GM12878 (cell line): ENCODE measurements around the gene TEX13B. TPM values are rescaled to one million over a fixed set of nuclear protein-coding genes. Genes with fewer than 3 reads are reported as not detected.

Source experiments
- ATAC-seq: fragments of 200-7000 bp; cut with Tn5 transposase; 3 replicates; pipeline ENCODE4 v1.9.1; 2020; ENCODE audit warnings: mild to moderate bottlenecking, moderate library complexity
- BruUV-seq: library from RNA; stranded (reverse); fragments of 400-500 nt; replicated peaks from 2 replicates; lab custom pipeline; 2021; lab: Mats Ljungman, UMichigan
- CTCF ChIA-PET: fragments of 300-600 bp; sonication (Branson Sonifier 250); formaldehyde crosslinking; extraction: SDS; loops from one replicate; lab custom pipeline; 2021; ENCODE audit warnings: inconsistent platforms; lab: Yijun Ruan, JAX
- POLR2A ChIA-PET: fragments of 350-600 bp; formaldehyde crosslinking; extraction: SDS; loops from one replicate; lab custom pipeline; 2021; ENCODE audit warnings: inconsistent platforms; lab: Charles Lee
- RAD21 ChIA-PET: fragments of 300-600 bp; sonication (Branson Sonifier 250); formaldehyde crosslinking; loops from one replicate; lab custom pipeline; 2023; ENCODE audit warnings: antibody characterized with exemption; ENCODE audit not compliant: unreplicated experiment; lab: Charles Lee
- SMC1A ChIA-PET: fragments of 300-600 bp; sonication (Branson Sonifier 250); formaldehyde crosslinking; loops from one replicate; lab custom pipeline; 2023; ENCODE audit not compliant: unreplicated experiment, uncharacterized antibody; lab: Charles Lee
- DNase-seq: peaks from one replicate; pipeline ENCODE4 v3.0.0-alpha.2; 2011; ENCODE audit warnings: low read depth, low spot score
- FAIRE-seq: peaks from 3 replicates; lab custom pipeline; 2011; peaks lifted over from hg19 to GRCh38; lab: Jason Lieb, UNC
- H2AFZ ChIP-seq: 2 replicates; pipeline ENCODE4 v1.6.0; 2011; ENCODE audit warnings: low read depth, low read length, control low read depth; ENCODE audit not compliant: control insufficient read depth
- H3K27ac ChIP-seq: 2 replicates; pipeline ENCODE4 v1.5.1; 2011; ENCODE audit warnings: control low read depth; ENCODE audit not compliant: control insufficient read depth, insufficient read depth
- H3K27me3 ChIP-seq, 2 experiments: replicated peaks in 1 of 2; 2 replicates each; pipeline versions ENCODE4 v1.6.0 to v1.6.1; 2011; ENCODE audit warnings: low read length in 1 of 2; ENCODE audit not compliant: control insufficient read depth in 2 of 2, insufficient read depth in 2 of 2
- H3K36me3 ChIP-seq, 2 experiments: 2 replicates each; pipeline ENCODE4 v1.5.1; 2011; ENCODE audit warnings: low read length in 1 of 2; ENCODE audit not compliant: control insufficient read depth in 2 of 2, insufficient read depth in 2 of 2
- H3K4me1 ChIP-seq: 2 replicates; pipeline ENCODE4 v1.6.1; 2011; ENCODE audit warnings: mild to moderate bottlenecking, low read length, moderate library complexity, mixed read lengths; ENCODE audit not compliant: control insufficient read depth, insufficient read depth
- H3K4me2 ChIP-seq: 2 replicates; pipeline ENCODE4 v1.6.0; 2011; ENCODE audit warnings: control low read depth; ENCODE audit not compliant: control insufficient read depth, insufficient read depth
- H3K4me3 ChIP-seq: fragments of 200-600 bp; sonication (generic); 2 replicates; pipeline ENCODE4 v1.5.1; 2016
- H3K79me2 ChIP-seq: 2 replicates; pipeline ENCODE4 v1.6.0; 2011; ENCODE audit warnings: low read length; ENCODE audit not compliant: control insufficient read depth, insufficient read depth
- H3K9ac ChIP-seq: 2 replicates; pipeline ENCODE4 v1.8.0; 2011; ENCODE audit warnings: low read length, control low read depth, mixed read lengths; ENCODE audit not compliant: control insufficient read depth, insufficient read depth
- H3K9me3 ChIP-seq: replicated peaks from 3 replicates; pipeline ENCODE4 v1.5.1; 2011; ENCODE audit warnings: mild to moderate bottlenecking, low read length; ENCODE audit not compliant: control insufficient read depth, insufficient read depth
- H4K20me1 ChIP-seq: 2 replicates; pipeline ENCODE4 v1.6.0; 2011; ENCODE audit not compliant: control insufficient read depth, insufficient read depth
- BCLAF1 ChIP-seq: fragments of 450-650 bp; IDR thresholded peaks from 2 replicates; pipeline ENCODE4 v1.6.1; 2017; ENCODE audit warnings: antibody characterized with exemption, mild to moderate bottlenecking, moderate library complexity
- E2F4 ChIP-seq: IDR thresholded peaks from 2 replicates; pipeline ENCODE4 v1.6.1; 2012; ENCODE audit warnings: low read depth, low read length, improper control_type of control experiment
- ELK1 ChIP-seq: IDR thresholded peaks from 2 replicates; pipeline ENCODE4 v1.6.1; 2012; ENCODE audit warnings: low read depth, low read length, improper control_type of control experiment
- MYB ChIP-seq: fragments of 150-350 bp; IDR thresholded peaks from 2 replicates; pipeline ENCODE4 v1.6.1; 2014; ENCODE audit warnings: mild to moderate bottlenecking, low read depth, low read length, borderline replicate concordance
- SUPT20H ChIP-seq: IDR thresholded peaks from 2 replicates; pipeline ENCODE4 v1.6.1; 2011; ENCODE audit warnings: low read depth, mild to moderate bottlenecking, low read length, moderate library complexity, borderline replicate concordance; ENCODE audit not compliant: control insufficient read depth
- TCF7 ChIP-seq: IDR thresholded peaks from 2 replicates; pipeline ENCODE4 v1.6.1; 2014; ENCODE audit warnings: antibody characterized with exemption, borderline replicate concordance
- WRNIP1 ChIP-seq: IDR thresholded peaks from 2 replicates; pipeline ENCODE4 v1.6.1; 2011; ENCODE audit warnings: low read depth, low read length, improper control_type of control experiment, borderline replicate concordance
- WGBS: methylation state at CpG from one replicate; pipeline ENCODE4 v1.1.6; 2016; ENCODE audit warnings: low lambda C conversion rate; ENCODE audit not compliant: insufficient replicate concordance, insufficient coverage; ENCODE audit errors: missing lambda C conversion rate; 5-methylcytosine and 5-hydroxymethylcytosine counted together
- in situ Hi-C: fragments of 300-500 bp; cut with MboI; formaldehyde crosslinking; loops from 9 replicates; pipeline ENCODE4 v1.14.3; 2018; ENCODE audit warnings: mixed read lengths
- intact Hi-C: fragments of 100-400 bp; cut with micrococcal nuclease; formaldehyde crosslinking; loops from one replicate; pipeline ENCODE4 v1.14.2; 2022; ENCODE audit not compliant: unreplicated experiment
- polyA plus RNA-seq, 11 experiments: library from polyadenylated mRNA; depleted of rRNA in 4 of 11; unstranded in 6 of 11; stranded (reverse) in 5 of 11; fragments of >200 nt; fragmentation: Nextera tagmentation in 4 of 11; fragmentation: Illumina TruSeq in 1 of 11; extraction: Ambion mirVana in 4 of 11; extraction: Trizol in 1 of 11; gene quantifications; 1 replicate in 1 of 11; 2 replicates in 10 of 11; pipeline versions ENCODE4 v1.2.1 to v1.2.3, GENCODE V29; 2011 to 2016; ENCODE audit warnings: inconsistent platforms in 2 of 11, missing spikeins in 2 of 11, low read depth in 1 of 11
- total RNA-seq, 4 experiments: library from RNA; depleted of rRNA in 3 of 4; stranded (reverse); fragments of >200 nt in 3 of 4; fragmentation: Illumina TruSeq in 1 of 4; extraction: Trizol in 1 of 4; gene quantifications; 2 replicates each; pipeline versions ENCODE4 v1.2.1 to v1.2.3, GENCODE V29; 2013 to 2021

The TEX13B gene
- total and polyA plus RNA-seq, 10 of the 15 experiments (the other 5 are each of a cell fraction or from before 2014, with no cell fraction given) = not detected

- Histone ChIP-seq H3K36me3 (no peaks in the 10 kb centered on the region), H3K9me3 (no peaks in the 10 kb centered on the region), H3K27me3 (no peaks in the 10 kb centered on the region), H3K4me3 (no peak overlapping the region), H3K9ac (no peak overlapping the region), H4K20me1 (no peaks in the 10 kb centered on the region), H3K27ac (no peak overlapping the region), H3K4me2 (no peak overlapping the region), H2AFZ (no peak overlapping the region), H3K4me1 (no peaks in the 10 kb centered on the region), H3K79me2 (no peaks in the 10 kb centered on the region)
- POLR2A ChIA-PET = no interaction called here
- TF ChIP-seq WRNIP1 = no peak
- TF ChIP-seq E2F4 = no peak
- TF ChIP-seq BCLAF1 = no peak
- no peak for TF ChIP-seq TCF7
- TF ChIP-seq MYB = no peak
- TF ChIP-seq SUPT20H = no peak
- no peak for TF ChIP-seq ELK1
- no TSS peak for BruUV-seq
- intact Hi-C loops (no loop called here), in situ Hi-C loops (no loop called here)
- SMC1A ChIA-PET = no interaction called here
- no peak for DNase-seq
- FAIRE-seq = no peak
- ATAC-seq = no peak
- RAD21 ChIA-PET = no interaction called here
- 13% methylated on average over 5 of the region's 5 CpGs for WGBS
- CTCF ChIA-PET = interaction anchor here (1.0 to 1.2 kb wide), 2 partner anchors 27 to 36 kb away, joined by 3 read pairs; no protein-coding TSS in a partner anchor
These were observed 13.5 kb downstream of the TEX13B start for GRCh38 chrX:107968623-107969022.
